H1 (cell line): ENCODE measurements around the gene ATP5MC3. TPM values are rescaled to one million over a fixed set of nuclear protein-coding genes. Genes with fewer than 3 reads are reported as not detected.

Source experiments
- polyA plus RNA-seq, 7 experiments: library from polyadenylated mRNA; depleted of rRNA in 3 of 7; stranded (reverse) in 5 of 7; unstranded in 2 of 7; fragments of >200 nt in 5 of 7; fragments of 200-250 nt in 2 of 7; gene quantifications; 1 replicate in 5 of 7; 2 replicates in 1 of 7; 4 replicates in 1 of 7; pipeline versions ENCODE4 v1.2.1 to v1.2.3, GENCODE V29; 2011 to 2013; ENCODE audit warnings: missing spikeins in 2 of 7, mixed read lengths in 2 of 7
- total RNA-seq: library from RNA; stranded (reverse); fragmentation: NEBNext Ultra II Directional; extraction: Animal tissue kit (Norgen Biotek cat#: 25700); gene quantifications from 2 replicates; pipeline ENCODE4 v1.2.1, GENCODE V29; 2021
- TF ChIP-seq, protein P1 (sequence below), 3 experiments: IDR thresholded peaks; 1 replicate in 2 of 3; 2 replicates in 1 of 3; pipeline versions ENCODE4 v1.5.1 to v1.6.1; 2011; ENCODE audit warnings: low read length in 3 of 3, mild to moderate bottlenecking in 3 of 3, inconsistent platforms in 2 of 3, low read depth in 1 of 3, moderate library complexity in 1 of 3; ENCODE audit not compliant: insufficient read depth in 1 of 3; ENCODE audit errors: control extremely low read depth in 1 of 3

Gene ATP5MC3
- total and polyA plus RNA-seq, 2 of the 8 experiments (the other 6 are each of a cell fraction or from before 2014, with no cell fraction given) = 320 to 856 TPM

DNA sequence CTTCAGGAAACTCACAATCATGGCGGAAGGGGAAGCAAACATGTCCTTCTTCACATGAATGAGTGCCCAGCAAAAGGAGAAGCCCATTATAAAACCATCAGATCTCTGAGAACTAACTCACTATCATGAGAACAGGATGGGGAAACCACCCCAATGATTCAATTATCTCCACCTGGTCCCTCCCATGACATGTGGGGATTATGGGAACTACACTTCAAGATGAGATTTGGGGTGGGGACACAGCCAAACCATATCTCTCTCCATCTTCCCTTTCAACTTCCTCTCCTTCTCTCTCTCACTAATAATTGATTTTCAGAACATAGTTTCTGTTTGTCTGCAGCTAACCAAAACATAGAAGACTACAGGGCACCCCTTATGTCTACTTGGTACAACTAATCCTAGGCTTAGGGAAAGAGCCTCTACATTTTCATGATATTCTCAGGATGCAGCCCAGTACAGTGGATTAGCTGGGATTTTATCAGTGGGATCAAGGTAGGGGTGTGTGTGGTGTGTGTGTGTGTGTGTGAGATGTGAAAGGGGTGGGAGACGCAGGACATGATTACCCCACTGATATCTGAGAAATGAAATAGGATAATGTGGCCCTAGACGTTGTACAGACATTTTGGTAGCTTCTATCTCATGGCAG lies 10.7 kb downstream of the ATP5MC3 start (continued):
- TF ChIP-seq, protein P1, sequence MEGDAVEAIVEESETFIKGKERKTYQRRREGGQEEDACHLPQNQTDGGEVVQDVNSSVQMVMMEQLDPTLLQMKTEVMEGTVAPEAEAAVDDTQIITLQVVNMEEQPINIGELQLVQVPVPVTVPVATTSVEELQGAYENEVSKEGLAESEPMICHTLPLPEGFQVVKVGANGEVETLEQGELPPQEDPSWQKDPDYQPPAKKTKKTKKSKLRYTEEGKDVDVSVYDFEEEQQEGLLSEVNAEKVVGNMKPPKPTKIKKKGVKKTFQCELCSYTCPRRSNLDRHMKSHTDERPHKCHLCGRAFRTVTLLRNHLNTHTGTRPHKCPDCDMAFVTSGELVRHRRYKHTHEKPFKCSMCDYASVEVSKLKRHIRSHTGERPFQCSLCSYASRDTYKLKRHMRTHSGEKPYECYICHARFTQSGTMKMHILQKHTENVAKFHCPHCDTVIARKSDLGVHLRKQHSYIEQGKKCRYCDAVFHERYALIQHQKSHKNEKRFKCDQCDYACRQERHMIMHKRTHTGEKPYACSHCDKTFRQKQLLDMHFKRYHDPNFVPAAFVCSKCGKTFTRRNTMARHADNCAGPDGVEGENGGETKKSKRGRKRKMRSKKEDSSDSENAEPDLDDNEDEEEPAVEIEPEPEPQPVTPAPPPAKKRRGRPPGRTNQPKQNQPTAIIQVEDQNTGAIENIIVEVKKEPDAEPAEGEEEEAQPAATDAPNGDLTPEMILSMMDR (IDR thresholded peaks at IDR 0.05; ENCODE audit: control extremely low read depth in 1 of 3, insufficient read depth in 1 of 3, low read depth in 1 of 3, low read length in 3 of 3) = no peak
